GM18505 (cell line): Measurements from ENCODE around the gene PSKH1.
A peak's percentile ranks its signal among the peaks of the same experiment; 100 is the strongest.
"Not testable (repeated sequence)": the region's sequence is repeated elsewhere in the genome, so short reads cannot be mapped to it uniquely, and the experiment has no call there.

Source experiments
- ATAC-seq: cut with Tn5 transposase; IDR thresholded peaks from one replicate; pipeline ENCODE4 v1.9.1; 2021; ENCODE audit not compliant: unreplicated experiment
- POLR2A ChIP-seq: IDR thresholded peaks from 4 replicates; pipeline ENCODE4 v1.6.1; 2011; ENCODE audit warnings: borderline replicate concordance; ENCODE audit not compliant: insufficient read depth, insufficient read length; ENCODE audit errors: extremely low read depth

Gene PSKH1

DNA sequence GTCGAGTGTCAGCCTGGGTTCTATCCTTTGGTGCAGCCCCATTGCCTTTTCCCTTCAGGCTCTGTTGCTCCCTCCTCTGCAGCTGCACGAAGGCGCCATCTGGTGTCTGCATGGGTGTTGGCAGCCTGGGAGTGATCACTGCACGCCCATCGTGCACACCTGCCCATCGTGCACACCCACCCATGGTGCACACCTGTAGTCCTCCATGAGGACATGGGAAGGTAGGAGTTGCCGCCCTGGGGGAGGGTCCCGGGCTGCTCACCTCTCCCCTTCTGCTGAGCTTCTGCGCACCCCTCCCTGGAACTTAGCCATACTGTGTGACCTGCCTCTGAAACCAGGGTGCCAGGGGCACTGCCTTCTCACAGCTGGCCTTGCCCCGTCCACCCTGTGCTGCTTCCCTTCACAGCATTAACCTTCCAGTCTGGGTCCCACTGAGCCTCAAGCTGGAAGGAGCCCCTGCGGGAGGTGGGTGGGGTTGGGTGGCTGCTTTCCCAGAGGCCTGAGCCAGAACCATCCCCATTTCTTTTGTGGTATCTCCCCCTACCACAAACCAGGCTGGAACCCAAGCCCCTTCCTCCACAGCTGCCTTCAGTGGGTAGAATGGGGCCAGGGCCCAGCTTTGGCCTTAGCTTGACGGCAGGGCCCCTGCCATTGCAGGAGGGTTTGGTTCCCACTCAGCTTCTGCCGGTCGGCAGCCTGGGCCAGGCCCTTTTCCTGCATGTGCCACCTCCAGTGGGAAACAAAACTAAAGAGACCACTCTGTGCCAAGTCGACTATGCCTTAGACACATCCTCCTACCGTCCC is 35.7 kb downstream of the PSKH1 start:
- no peak for TF ChIP-seq POLR2A
- ATAC-seq: no peak

DNA sequence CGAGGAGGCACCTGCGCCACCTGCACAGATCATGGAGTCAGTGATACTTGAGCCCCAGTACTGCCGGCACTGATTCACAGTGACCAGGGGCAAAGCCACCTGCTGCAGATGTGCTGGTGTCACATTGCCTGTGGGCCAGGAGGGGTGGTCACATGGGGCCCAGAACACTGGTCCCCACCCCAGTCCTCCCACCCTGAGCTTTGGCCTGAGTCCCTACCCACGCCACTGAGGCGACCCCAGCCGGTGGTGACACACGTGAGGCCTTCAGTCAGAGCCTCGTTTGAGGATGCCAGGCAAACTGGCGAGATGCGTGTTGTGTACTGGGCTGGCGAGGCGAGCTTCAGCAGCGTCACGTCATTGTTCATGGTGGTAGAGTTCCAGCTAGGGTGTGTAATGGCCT is 37.1 kb downstream of the PSKH1 start:
- ATAC-seq: no peak
- peak; percentile 19 for TF ChIP-seq POLR2A

DNA sequence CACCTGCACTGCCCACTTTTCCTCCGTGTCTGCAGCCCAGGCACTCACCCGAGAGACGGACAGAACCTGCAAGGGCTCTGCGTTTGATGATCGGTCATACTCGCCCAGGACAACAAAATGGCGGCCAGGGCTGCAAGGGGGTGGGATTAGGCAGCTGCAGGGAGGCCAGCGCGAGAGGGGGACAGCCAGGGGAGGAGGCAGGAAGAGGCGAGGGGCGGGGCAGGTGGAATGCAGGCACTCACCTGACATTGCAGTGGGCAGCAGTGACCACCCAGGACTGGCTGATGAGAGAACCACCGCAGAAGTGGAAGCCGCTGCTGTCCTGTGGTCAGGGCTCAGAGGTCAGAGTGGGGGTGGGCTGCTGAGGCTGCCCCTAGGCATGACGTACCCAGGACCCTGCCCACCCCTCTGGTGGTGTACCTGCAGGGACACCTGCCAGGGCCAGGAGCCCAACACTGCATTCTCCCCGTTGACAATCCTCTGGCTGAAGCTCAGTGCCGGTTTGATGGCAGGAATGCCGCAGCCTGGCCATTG is 37.7 kb downstream of the PSKH1 start:
- TF ChIP-seq POLR2A: no peak
- ATAC-seq: no peak

DNA sequence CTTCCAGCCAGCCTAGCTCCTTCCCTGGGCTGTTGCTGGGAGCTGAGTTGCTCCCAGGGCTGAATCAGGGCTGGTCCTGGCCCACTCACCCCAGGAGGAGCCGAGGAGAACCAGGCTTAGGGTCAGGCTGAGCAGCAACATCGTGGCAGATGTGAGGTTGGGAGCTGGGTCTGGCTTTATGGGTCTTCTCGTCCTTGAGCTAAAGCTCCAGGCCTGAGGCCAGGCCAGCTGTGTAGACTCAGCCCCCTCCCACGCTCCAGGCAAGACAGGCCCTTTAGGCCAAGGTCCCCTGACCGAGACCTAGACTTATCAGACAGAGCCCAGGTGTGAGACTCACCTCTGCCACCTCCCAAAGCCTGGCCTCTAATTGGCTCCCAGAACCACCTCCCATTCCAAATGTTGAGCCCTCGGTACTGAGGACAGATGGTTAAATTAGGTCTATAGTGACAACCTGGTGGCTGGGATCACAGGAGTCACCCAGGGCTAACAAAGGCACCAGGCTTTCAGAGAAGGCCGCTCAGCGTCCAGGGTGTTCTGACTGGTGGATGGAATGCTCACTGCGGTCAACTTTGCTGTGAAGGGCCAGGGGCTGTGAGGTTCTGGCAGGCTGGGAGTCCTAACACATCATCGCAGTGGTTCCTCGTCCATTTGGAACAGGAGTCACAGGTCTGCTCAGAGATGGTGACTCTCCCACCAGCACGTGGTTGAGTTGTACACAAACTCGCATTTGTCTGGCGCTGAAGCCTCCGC is 38.8 kb downstream of the PSKH1 start, which contains the start of gene CTRL:
TSS of gene CTRL (minus strand) at position 151 of the 750 bp plus-strand sequence. CDS start at position 141, 10 bp downstream.
- TF ChIP-seq POLR2A: no peak

DNA sequence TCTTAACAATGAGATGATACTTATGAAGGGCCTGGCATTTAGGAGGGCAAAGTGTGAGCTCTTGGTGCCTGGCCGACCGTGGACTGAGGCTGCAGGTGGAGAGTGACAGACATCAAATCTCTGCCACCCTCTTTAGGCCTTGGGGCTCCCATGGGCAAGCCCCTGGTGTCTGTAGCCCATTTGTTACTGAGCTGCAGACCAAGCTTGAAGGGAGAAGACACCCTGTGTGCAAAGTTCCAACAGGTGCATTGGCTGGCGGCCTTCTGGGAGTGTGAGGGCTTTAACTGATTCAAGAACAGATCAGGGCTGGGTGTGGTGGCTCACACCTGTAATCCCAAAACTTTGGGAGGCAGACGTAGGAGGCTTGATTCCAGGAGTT is 39.4 kb downstream of the PSKH1 start:
- ATAC-seq: no peak
- no peak for TF ChIP-seq POLR2A

More for the DNA sequence above, 38.8 kb downstream of the PSKH1 start, which contains the start of gene CTRL:
- ATAC-seq: no peak

DNA sequence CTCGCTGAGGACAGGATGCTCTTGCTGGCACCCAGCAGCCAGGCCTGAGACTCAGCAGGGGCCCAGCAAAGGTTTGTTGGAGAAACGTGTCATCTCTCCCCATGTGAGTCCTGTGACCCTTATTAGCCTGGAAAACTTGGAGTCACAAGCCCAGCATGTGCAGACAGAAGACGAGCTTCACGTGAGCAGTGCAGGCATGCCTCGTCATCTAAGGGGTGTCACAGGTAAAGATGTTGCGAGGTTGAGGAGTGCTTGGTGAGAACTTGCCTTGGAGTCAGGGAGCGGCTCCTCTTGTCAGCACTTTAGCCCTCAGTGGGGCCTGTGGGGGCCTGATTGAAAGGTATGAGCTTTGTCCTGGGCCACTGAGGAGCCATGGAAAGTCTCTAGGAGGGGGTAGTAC is 40.8 kb downstream of the PSKH1 start:
- TF ChIP-seq POLR2A: no peak
- no peak for ATAC-seq

DNA sequence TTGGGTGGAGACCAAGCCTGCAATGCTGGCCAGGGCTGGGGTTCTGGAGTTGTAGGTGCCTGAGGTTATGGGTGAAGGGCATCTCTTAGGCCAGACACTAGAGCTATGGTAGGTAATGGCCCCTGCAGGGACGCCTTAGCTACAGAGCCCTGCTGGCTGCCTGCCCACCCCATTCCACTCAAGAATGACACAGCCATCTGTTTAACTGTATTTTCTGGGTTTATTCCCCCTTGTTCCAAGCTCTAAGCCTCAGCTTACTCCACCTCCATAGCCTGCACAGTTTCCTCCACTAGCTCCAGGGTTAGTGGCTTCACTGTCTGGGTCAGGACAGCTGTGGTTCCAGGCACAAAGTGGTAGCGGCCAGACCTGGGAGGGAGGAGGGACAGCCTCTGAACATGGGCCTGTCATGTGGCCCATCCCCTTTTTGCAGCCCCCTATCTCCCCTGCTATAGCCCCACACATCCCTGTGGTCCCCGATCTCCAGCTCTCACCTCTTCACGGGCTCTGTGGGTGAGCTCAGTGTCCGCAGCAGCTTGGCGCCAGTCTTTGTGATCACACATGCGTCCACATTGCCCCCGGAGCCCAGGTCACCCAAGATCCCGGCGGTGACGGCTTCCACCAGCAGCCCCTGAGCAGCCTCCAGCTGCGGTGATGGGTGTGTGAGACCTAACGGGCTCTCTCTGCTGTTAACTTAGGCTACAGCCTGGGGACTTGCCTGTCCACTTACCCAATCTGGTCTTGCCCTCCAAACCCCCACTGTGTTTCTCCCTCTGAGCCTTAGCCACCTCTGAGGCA is 41.4 kb downstream of the PSKH1 start:
- peak; percentile 34 for TF ChIP-seq POLR2A
- no peak for ATAC-seq

DNA sequence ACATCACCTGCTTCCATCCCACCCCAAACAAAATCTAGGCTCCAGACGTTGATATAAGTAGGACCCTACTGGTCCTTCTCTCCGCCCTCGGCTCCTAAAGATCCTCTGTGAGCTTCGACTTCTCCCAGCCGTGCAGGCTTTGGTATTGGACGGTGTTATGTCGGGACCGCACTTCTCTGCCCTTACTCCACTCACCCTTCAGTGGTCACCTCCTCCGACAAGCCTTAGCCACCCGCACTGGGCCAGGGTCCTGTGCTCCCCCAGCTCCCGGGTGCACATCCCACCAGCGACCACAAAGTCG is 42.0 kb downstream of the PSKH1 start:
- ATAC-seq: no peak
- no peak for TF ChIP-seq POLR2A

DNA sequence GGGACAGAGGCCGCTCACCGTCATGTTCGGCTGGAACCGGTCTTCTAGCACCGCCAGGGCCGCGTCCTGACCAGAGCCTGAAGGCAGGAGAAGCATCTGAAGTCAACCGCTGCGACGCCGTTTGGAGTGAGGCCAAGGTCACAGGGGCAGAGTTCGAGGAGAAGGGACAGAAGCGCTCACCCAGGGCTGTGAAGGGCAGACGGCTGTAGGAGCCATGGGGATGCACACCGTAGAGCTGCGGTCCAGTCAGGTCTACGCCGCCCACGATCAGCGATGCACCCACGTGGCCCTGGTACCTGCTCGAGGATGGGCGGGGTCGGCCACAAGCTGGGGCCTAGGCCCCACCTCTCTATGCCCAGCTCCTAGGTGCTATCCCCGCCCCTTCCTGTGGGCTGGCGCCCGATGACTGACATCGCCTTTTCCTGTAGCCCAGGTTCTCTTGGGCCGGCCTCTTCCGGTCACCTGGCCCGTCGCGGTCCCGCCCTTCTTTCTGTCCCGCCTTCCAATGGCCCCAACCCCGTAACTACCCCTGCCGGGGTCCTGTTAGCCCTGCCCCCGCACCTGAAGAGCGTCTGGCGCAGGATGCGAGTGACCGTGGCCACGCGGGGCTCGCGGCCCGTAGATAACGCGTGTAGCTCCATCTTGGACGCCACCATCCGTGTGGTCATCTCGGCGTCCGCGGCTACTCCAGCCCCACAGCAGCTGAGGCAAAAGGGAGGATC is 42.5 kb downstream of the PSKH1 start:
- ATAC-seq: peak; percentile 85
- peak; percentile 74 for TF ChIP-seq POLR2A

DNA sequence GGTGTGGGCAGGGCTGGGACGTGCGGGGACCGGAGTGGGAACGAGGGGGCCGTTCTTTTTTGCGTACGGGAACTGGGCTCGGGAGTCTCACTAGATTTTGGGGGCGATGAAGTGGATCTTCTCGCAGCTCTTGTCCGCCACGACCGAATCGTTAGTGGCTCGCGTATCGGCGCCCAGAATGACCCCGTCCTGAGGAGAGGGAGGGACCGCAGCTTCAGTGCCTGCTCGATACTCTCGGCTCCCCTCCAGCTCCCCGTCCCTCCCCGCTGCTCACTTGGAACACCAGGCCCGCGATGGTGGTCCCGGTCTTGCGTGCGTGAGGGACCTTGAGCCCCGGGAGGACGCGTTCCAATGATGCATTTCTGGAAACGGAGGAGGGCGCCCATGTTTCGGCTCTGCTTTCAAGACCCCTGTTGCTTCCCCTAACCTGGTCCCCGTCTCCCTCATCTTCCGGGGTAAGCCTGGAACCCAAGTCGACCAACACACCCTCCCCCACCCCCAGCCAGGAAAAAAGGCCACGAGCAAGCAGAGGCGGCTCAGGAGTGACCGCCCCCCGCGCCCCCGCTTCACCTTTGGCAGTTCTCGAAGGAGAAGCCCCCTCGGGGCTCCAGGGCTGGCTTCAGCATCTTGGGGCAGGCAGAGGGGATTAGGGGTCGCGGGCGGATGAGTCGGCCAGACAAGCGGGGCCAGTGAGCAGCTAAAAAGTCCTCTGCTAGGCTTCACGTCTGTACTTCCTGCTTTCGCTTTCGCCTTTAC is 43.2 kb downstream of the PSKH1 start, which contains the start of gene PSMB10:
TSS of gene PSMB10 (minus strand) at position 727 of the 756 bp plus-strand sequence. CDS start at position 626, 101 bp downstream.
- no peak for ATAC-seq
- peak; percentile 78 for TF ChIP-seq POLR2A

DNA sequence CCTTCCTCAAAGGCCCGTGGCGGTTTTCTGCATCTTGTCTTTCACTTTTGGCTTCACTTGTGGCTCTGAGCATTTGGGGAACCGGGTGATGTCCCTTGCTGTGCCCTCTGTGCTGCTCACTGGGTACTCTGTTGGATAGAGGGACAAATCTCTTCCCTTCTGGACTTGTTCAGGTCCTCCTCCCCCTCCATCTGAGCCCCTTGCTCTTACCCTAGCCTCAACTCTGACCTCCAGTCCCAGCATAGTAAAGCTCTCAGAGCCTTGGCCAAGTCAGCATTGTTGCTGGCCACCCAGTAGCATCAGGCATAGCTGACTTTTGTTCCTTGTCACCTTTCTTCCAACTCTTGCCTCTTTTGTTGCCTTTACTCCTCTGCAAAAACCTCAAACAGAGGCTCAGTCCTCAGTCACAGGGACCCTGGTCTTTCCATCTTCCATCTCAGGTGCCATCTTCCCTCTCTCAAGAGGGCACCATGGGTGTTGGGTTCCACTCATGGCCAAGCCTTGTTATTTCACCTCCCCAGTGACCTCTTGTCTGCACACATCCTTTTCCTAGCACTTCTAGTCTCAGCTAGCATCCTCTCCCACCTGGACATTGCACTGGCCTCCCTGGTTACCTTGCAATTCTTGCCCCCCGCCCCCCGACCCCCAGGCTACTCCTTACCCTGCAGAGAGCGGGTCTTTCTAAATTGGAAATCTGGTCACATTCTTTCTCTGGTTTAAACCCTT is 44.0 kb downstream of the PSKH1 start:
- ATAC-seq: no peak
- no peak for TF ChIP-seq POLR2A

DNA sequence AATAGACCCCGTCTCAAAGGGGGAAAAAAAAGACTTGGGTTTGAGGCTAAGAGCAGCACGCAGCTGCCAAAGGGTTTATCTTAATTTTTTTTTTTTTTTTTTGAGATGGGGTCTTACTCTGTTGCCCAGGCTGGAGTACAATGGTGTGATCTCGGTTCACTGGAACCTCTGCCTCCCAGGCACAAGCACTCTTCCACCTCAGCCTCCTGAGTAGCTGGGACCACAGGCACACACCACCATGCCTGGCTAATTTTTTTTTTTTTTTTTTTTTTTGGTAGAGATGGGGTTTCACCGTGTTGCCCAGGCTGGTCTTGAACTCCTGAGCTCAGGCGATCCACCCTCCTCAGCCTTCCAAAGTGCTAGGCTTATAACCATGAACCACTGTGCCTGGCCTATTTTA is 44.7 kb downstream of the PSKH1 start:
- not testable (repeated sequence) for ATAC-seq
